Activated T-cell treated with anti-CD3 and anti-CD28 coated beads for 1 hour (primary cell): Measurements from ENCODE around the gene CPT1C.

Experiments used
- DNase-seq: peaks from one replicate; pipeline ENCODE4 v3.0.0-alpha.2; 2020; ENCODE audit warnings: low read depth

Gene CPT1C

GRCh38 chr19:49681830-49682229, 9.1 kb upstream of the CPT1C start:
- DNase-seq: no peak

GRCh38 chr19:49682274-49682673, 8.6 kb upstream of the CPT1C start:
- no peak for DNase-seq

GRCh38 chr19:49683814-49684250, 7.1 kb upstream of the CPT1C start:
- no peak for DNase-seq

GRCh38 chr19:49684251-49684982, 6.5 kb upstream of the CPT1C start:
- no peak for DNase-seq

- no peak for DNase-seq
Measured at GRCh38 chr19:49684983-49685553, 5.8 kb upstream of the CPT1C start.

GRCh38 chr19:49685845-49686332, 5.0 kb upstream of the CPT1C start:
- DNase-seq: no peak

GRCh38 chr19:49686503-49687088, 4.3 kb upstream of the CPT1C start:
- no peak for DNase-seq

GRCh38 chr19:49687150-49687549, 3.8 kb upstream of the CPT1C start:
- DNase-seq: no peak

- no peak for DNase-seq
Measured at GRCh38 chr19:49687566-49688316, 3.2 kb upstream of the CPT1C start.

- DNase-seq: no peak
Measured at GRCh38 chr19:49688531-49689132, 2.3 kb upstream of the CPT1C start.

- DNase-seq: no peak
Measured at GRCh38 chr19:49689133-49690078, 1.5 kb upstream of the CPT1C start, which contains the start of gene ADM5. Gene ADM5, plus strand, starts transcription at chr19:49689594. Its CDS starts 244 bp downstream, at chr19:49689838.

- DNase-seq: no peak
Measured at GRCh38 chr19:49690079-49690655, 749 bp upstream of the CPT1C start.

GRCh38 chr19:49691243-49692146, 579 bp downstream of the CPT1C start:
- DNase-seq: no peak

- DNase-seq: no peak
Measured at GRCh38 chr19:49692147-49692506, 1.2 kb downstream of the CPT1C start.

GRCh38 chr19:49696115-49696514, 5.2 kb downstream of the CPT1C start:
- DNase-seq: no peak

GRCh38 chr19:49696865-49697264, 5.9 kb downstream of the CPT1C start:
- no peak for DNase-seq

GRCh38 chr19:49699364-49699763, 8.4 kb downstream of the CPT1C start:
- DNase-seq: no peak

- DNase-seq: no peak
Measured at GRCh38 chr19:49700563-49700962, 9.6 kb downstream of the CPT1C start.

GRCh38 chr19:49701271-49701786, 10.4 kb downstream of the CPT1C start:
- DNase-seq: no peak
